OCI-LY7 (cell line): ENCODE measurements around the gene ITPKA.

Experiments used
- EZH2phosphoT487 ChIP-seq: fragments of 200-600 bp; sonication (generic); IDR thresholded peaks from 2 replicates; pipeline ENCODE4 v1.6.1; 2018; ENCODE audit warnings: low read depth, borderline replicate concordance, mild to moderate bottlenecking, mixed run types, antibody characterized with exemption, low read length, moderate library complexity, mixed read lengths
- TF ChIP-seq, protein P1 (sequence below): fragments of 200-600 bp; sonication (generic); conservative IDR thresholded peaks from 2 replicates; pipeline ENCODE4 v1.5.1; 2014; ENCODE audit warnings: mild to moderate bottlenecking, antibody characterized with exemption, low read length, moderate library complexity, mixed read lengths

DNA sequence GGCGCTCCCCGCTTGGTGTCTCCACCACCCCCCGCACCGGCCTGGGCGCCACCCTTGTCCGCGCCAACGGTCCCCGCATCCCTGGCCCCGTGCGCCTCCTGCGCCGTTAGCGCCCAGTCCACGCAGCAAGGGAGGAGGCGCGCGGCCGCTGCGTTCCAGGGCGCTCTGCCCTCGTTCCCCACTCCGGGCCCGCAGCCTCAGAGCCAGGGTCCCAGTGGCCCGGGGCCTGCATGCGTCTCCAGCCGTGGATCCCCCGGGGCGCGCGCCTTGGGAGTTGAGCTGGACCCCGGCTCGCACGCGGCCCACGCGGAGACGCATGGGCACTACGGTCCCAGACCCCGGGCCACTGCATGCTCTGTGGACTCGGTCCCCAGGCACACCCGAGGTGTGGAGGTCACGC is 7.4 kb upstream of the ITPKA start:
- TF ChIP-seq, protein P1, sequence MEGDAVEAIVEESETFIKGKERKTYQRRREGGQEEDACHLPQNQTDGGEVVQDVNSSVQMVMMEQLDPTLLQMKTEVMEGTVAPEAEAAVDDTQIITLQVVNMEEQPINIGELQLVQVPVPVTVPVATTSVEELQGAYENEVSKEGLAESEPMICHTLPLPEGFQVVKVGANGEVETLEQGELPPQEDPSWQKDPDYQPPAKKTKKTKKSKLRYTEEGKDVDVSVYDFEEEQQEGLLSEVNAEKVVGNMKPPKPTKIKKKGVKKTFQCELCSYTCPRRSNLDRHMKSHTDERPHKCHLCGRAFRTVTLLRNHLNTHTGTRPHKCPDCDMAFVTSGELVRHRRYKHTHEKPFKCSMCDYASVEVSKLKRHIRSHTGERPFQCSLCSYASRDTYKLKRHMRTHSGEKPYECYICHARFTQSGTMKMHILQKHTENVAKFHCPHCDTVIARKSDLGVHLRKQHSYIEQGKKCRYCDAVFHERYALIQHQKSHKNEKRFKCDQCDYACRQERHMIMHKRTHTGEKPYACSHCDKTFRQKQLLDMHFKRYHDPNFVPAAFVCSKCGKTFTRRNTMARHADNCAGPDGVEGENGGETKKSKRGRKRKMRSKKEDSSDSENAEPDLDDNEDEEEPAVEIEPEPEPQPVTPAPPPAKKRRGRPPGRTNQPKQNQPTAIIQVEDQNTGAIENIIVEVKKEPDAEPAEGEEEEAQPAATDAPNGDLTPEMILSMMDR: no peak
- no peak for TF ChIP-seq EZH2phosphoT487
